ENCODE results near the gene PLEKHB1.

GRCh38 chr11:73629907-73630306 is 16.5 kb upstream of the PLEKHB1 start:
- no peak for TF ChIP-seq CTCF (conservative IDR thresholded peaks at IDR 0.05)
- no peak for TF ChIP-seq ZFX (IDR thresholded peaks at IDR 0.05)
